GM10248 (cell line): ENCODE data around the gene SREBF1.

Experiments
- CTCF ChIA-PET: fragments of 300-600 bp; sonication (Branson Sonifier 250); formaldehyde crosslinking; extraction: SDS; loops from one replicate; lab custom pipeline; 2021; ENCODE audit warnings: antibody characterized with exemption; lab: Yijun Ruan, JAX
- POLR2A ChIA-PET: fragments of 350-650 bp; sonication (Branson Sonifier 250); formaldehyde crosslinking; extraction: SDS; loops from one replicate; lab custom pipeline; 2020; ENCODE audit warnings: antibody characterized with exemption; lab: Yijun Ruan, JAX
- DNase-seq: peaks from one replicate; pipeline ENCODE4 v3.0.0; 2012; ENCODE audit errors: extremely low spot score
- TF ChIP-seq, protein P1 (sequence below): IDR thresholded peaks from 2 replicates; pipeline ENCODE4 v1.5.1; 2012; ENCODE audit warnings: mild to moderate bottlenecking, low read depth; ENCODE audit errors: extremely low read depth, missing control alignments, control extremely low read depth

Gene SREBF1

DNA sequence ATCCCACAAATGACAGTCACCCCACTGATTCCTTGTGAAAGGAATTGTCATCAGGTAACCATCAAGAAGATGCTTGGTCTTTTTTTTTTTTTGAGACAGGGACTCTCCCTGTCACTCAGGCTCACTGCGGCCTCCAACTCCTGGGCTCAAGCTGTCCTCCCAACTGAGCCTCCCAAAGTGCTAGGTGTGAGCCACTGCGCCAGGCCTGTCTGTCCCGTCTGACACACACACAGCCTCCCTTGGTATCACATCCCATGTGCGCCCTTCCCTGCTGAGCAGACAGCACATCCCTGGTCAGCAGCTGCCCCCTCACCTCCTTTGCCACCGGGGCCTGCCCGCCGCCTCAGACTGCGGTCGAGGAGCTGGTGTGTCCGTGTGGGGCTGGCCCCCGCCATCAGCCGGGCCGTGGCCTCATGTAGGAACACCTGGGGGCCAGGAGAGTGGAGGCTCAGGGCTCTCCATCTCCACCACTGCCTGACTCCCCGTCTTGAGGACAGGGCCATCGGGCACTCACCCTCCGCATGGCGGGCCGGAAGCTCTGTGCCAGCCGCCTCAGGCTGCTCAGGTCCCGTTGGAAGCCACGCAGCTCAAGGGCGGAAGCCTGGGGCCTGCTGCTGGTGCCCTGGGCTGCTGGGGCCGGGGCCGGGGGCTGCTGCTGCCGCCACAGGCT, 23.6 kb downstream of the SREBF1 start:
- ChIA-PET POLR2A (no interaction called here), CTCF (interaction anchor here (0.6 to 7.7 kb wide), 21 partner anchors 7 to 220 kb away, joined by 3 to 93 read pairs (median 9); partner anchors contain the start of gene SREBF1)
- DNase-seq = no peak
- TF ChIP-seq, protein P1, sequence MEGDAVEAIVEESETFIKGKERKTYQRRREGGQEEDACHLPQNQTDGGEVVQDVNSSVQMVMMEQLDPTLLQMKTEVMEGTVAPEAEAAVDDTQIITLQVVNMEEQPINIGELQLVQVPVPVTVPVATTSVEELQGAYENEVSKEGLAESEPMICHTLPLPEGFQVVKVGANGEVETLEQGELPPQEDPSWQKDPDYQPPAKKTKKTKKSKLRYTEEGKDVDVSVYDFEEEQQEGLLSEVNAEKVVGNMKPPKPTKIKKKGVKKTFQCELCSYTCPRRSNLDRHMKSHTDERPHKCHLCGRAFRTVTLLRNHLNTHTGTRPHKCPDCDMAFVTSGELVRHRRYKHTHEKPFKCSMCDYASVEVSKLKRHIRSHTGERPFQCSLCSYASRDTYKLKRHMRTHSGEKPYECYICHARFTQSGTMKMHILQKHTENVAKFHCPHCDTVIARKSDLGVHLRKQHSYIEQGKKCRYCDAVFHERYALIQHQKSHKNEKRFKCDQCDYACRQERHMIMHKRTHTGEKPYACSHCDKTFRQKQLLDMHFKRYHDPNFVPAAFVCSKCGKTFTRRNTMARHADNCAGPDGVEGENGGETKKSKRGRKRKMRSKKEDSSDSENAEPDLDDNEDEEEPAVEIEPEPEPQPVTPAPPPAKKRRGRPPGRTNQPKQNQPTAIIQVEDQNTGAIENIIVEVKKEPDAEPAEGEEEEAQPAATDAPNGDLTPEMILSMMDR = no peak

DNA sequence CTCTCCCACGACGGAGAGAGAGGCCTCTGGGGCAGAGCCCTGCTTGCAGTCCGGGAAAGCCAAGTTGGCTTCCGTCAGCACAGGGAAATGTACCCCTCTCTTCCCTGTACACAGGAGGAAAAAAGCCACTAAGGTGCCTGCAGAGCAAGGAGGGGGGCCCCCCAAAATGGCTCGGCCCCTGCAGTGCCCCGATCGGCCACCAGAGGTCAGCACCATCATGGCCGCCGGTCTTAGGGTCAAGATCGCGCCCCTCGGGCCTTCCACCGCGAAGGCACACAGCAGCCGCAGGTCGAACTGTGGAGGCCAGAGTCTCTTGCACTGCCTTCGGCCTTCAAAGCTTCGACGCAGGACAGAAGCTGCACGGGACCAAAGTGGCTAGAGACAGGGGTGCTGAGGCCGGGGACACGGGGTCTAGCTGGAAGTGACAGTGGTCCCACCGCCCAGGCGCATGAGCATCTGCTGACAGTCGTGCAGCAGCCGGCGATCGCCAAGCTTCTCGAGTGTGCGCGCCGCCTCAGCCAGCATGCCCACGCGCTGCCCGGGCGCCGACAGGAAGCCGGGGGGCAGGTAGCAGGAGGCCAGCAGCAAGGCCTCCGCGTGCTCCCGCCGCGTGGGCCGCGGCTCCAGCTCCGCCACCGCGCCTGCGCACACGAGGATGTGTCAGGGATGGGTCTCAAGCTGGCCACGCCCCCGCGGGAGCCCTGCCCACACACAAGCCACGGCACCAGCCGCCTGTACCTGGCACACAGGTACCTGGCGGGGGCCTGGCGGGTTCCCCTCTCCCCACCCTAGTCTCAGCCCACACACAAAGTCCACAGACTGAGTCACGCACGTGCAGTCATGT, 24.4 kb downstream of the SREBF1 start:
- DNase-seq = peak; percentile 88
- POLR2A ChIA-PET = no interaction called here
- CTCF ChIA-PET = interaction anchor here (0.6 to 7.7 kb wide), 29 partner anchors 8 to 221 kb away, joined by 3 to 93 read pairs (median 6); no protein-coding TSS in a partner anchor
- TF ChIP-seq, protein P1 = peak; percentile 99

DNA sequence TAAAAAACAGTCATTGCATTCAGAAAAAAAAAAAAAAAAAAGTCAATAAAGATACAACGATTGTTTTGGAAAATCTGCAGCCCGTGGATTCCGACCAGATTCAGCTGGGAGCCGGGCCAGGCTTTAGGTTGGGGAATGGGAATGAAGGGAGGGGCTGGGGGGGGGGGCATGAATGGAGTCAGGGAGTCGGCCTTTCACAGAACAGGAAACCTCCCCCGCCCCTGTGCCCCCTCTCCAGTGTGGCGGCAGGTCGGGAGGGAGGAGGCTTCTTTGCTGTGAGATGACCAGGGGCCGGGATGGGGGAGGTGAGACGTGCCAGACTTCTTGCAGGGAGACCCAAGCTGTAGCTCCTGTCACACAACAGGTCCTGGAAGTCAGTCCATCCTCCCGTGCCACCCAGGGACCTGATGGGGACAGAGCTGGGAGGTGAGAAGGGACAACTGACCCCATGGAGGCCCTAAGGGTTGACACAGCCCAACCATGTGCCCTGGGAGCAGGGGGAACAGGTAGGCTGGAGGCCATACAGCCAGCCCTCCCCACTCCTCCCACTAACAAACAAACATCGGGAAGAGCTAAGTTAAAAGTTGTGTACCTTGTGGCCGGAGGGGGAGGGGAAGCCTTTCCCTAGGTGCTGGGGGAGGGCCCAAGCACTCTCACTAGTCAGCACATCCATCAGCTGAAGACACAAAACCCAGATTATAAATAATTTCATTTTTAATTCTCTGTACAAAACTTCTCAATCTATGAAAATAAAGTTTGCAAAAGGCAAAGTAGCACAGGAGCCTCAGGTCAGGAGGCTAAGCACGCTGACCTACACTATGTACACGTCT, 25.2 kb downstream of the SREBF1 start:
- DNase-seq = no peak
- POLR2A ChIA-PET = no interaction called here

DNA sequence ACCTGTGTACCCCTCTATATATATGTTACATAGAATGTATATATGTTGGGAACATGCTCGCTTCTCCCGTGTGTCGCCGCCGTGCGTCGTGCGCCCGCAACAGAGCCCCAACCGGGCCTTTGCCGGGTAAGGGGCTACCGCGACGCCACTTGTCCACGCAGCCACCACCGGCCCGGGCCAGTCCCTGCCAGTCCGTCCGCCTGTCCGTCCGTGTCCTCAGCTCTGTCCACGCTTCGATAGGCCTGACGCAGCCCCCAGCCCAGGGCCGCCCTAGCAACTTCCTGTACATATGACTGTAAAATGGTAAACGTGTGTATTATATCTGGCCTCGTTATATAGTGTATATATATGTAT, 25.9 kb downstream of the SREBF1 start:
- CTCF ChIA-PET = interaction anchor here (0.9 to 7.7 kb wide), 14 partner anchors 10 to 223 kb away, joined by 3 to 93 read pairs (median 10); no protein-coding TSS in a partner anchor
- TF ChIP-seq, protein P1 = no peak
- POLR2A ChIA-PET = no interaction called here
- no peak for DNase-seq

More for the DNA sequence above, 25.2 kb downstream of the SREBF1 start:
- CTCF ChIA-PET = interaction anchor here (0.6 to 7.7 kb wide), 33 partner anchors 9 to 222 kb away, joined by 3 to 93 read pairs (median 5); partner anchors contain the start of genes DRC3 and TOM1L2
- TF ChIP-seq, protein P1 = no peak

DNA sequence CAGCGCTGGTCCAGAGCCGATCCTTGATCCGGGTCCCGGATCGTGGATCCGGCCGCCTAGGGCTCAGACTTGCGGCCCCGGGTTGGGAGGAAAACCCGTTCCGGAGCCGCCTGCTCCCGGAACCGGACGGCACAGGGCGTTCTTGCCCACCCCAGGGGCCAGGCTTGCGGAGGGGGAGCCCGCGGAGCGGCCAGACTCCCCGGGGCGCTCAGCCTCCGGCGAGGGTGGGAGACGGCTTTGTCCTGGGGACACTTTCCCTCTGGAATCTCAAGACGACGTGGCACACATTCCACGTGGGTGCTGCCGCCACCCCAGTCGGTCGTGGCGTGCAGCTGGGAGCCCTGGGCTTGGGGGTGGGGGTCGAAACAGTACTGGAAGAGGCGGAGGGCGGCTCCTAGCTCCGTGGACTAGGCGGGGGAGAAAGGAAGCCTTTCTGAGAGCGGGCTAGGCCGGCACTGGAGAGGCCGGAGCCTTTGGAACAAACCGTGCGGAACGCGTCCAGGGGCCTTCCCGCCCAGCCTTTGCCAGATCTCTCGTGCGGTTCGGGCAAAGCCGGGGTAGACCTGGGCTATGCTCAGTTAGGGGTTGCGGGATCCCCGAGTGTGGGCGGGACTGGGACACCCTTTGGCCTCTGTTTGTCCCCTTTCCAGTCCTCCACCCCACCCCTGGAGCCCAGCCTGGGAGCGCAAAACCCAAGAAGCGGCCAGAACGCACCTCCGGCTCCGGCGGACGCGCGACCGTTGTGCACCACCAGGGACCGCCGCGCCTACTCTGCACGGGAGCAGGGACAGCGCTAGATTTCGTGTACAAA, 26.5 kb downstream of the SREBF1 start:
- ChIA-PET POLR2A (no interaction called here), CTCF (interaction anchor here (1.1 to 7.7 kb wide), 7 partner anchors 8 to 223 kb away, joined by 3 to 93 read pairs (median 17); no protein-coding TSS in a partner anchor)
- no peak for DNase-seq
- TF ChIP-seq, protein P1 = no peak
